ENCODE measurements around the gene SRP14. TPM values are rescaled to one million over a fixed set of nuclear protein-coding genes. Genes with fewer than 3 reads are reported as not detected.

SRP14 gene
- total RNA-seq, 3 donors from 2014 or later, result 131 to 154 (median 142) TPM

DNA sequence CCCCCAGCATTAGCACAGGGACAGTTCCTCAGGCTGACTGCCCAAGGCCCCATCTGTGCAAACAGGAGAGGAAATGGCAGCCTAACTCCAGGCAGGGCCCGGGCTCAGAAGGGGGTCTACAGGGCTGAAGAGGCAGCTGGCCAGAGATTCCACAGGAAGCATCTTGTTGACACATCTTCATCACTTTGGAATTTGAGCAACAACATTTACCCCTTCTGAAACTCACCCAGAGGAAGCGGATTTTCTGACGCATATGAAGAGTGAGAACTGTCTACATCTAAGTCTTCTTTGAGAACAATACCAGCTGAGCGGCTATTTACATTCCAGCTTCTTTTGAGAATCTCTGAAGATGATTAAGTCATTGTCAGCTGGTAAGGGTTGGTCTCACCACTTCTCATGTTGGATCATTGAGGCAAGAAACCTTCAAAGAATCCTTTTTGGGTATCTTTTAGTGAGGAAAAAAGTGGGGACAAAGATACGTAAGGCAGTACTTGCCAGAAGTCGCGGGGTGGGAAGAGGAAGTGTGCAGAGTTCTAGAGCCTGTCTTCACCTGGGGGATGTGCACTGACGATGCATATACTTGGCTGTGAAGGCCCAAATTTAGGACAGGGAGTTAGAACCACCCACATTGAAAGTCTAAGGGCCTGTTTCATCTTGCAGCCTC, 25.4 kb upstream of the SRP14 start:
- TF ChIP-seq, protein P1, sequence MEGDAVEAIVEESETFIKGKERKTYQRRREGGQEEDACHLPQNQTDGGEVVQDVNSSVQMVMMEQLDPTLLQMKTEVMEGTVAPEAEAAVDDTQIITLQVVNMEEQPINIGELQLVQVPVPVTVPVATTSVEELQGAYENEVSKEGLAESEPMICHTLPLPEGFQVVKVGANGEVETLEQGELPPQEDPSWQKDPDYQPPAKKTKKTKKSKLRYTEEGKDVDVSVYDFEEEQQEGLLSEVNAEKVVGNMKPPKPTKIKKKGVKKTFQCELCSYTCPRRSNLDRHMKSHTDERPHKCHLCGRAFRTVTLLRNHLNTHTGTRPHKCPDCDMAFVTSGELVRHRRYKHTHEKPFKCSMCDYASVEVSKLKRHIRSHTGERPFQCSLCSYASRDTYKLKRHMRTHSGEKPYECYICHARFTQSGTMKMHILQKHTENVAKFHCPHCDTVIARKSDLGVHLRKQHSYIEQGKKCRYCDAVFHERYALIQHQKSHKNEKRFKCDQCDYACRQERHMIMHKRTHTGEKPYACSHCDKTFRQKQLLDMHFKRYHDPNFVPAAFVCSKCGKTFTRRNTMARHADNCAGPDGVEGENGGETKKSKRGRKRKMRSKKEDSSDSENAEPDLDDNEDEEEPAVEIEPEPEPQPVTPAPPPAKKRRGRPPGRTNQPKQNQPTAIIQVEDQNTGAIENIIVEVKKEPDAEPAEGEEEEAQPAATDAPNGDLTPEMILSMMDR (IDR thresholded peaks at IDR 0.05), result no peak
- Histone ChIP-seq H3K36me3 (ENCODE audit: low read depth) (no peaks in the 10 kb centered on the region), H3K4me3 (no peak overlapping the region), H3K4me1 (ENCODE audit: low read depth) (peaks cover 14% of the 10 kb centered on the region), H3K9me3 (no peaks in the 10 kb centered on the region)
- intact Hi-C loops (cut with DNase I, micrococcal nuclease), result no loop called here
- ATAC-seq (no peak), DNase-seq (no peak)

DNA sequence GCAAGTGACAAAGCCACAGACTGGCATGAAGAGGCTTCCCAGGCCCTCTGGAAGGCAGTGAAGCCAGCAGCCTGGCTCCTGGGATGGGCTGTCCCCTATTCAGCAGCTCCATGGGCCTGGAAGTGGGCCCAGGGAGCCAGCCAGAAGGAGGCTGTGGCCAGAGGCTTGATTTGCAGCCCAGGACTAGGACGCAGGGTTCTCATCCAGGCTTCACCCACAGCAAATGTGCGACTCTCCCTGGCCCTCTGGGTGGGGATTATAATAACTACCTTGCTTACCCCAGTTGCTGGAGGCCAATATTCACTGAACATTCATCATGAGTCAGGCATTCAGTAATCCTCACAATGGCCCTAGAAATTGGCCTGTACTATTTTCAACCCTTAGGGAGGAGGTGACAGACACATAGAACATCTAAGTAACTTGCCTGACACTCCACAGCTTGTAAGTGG, 24.6 kb upstream of the SRP14 start:
- no peaks in the 10 kb centered on the region for H3K9me3 ChIP-seq
- intact Hi-C loops (cut with DNase I, micrococcal nuclease), result no loop called here
- H3K4me1 ChIP-seq (ENCODE audit: low read depth), result peaks cover 7% of the 10 kb centered on the region
- TF ChIP-seq, protein P1 (IDR thresholded peaks at IDR 0.05), result no peak
- no peak for DNase-seq
- peak; percentile 32 for ATAC-seq
- H3K36me3 ChIP-seq (ENCODE audit: low read depth), result no peaks in the 10 kb centered on the region
- H3K4me3 ChIP-seq, result no peak overlapping the region

DNA sequence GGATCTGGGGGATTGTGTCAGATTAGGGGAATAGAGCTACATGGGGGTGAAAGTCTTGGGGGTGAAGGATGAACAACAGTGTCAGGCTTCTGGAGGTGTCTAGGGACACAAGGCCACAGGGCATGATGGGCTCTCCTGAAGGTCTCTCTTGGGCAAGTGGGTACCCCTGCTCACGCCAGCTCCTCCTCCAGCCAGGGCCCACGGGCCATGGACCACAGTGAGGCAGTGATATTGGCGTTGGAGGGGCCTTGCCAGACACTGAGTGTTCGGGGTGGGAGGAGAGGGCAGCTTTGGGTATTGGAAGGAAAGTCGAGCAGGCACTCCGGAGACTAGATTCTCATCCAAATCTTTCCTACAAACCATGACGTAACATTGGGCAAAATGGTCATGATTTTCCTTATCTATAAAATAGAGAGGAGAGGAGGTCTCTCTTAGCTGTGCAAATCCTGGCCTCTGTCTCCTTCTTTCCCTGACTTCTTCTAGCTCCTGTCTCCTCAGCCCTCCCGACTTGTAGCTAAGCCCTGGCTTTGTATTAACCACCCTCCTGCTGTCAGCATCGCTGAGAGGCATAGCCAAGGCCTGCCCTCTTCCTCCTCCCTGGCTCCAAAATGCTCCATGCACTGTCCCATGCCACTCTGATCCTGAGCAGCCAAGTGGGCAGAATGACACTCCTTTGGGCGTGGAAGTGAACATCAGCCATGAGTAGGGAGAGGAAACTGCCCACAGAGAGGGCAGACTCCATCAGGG, 24.0 kb upstream of the SRP14 start:
- peaks cover 4% of the 10 kb centered on the region for H3K4me1 ChIP-seq (ENCODE audit: low read depth)
- no peaks in the 10 kb centered on the region for H3K9me3 ChIP-seq
- DNase-seq (no peak), ATAC-seq (no peak)
- TF ChIP-seq, protein P1 (IDR thresholded peaks at IDR 0.05), result no peak
- no peak overlapping the region for H3K4me3 ChIP-seq
- intact Hi-C loops (cut with DNase I, micrococcal nuclease), result no loop called here
- no peaks in the 10 kb centered on the region for H3K36me3 ChIP-seq (ENCODE audit: low read depth)

DNA sequence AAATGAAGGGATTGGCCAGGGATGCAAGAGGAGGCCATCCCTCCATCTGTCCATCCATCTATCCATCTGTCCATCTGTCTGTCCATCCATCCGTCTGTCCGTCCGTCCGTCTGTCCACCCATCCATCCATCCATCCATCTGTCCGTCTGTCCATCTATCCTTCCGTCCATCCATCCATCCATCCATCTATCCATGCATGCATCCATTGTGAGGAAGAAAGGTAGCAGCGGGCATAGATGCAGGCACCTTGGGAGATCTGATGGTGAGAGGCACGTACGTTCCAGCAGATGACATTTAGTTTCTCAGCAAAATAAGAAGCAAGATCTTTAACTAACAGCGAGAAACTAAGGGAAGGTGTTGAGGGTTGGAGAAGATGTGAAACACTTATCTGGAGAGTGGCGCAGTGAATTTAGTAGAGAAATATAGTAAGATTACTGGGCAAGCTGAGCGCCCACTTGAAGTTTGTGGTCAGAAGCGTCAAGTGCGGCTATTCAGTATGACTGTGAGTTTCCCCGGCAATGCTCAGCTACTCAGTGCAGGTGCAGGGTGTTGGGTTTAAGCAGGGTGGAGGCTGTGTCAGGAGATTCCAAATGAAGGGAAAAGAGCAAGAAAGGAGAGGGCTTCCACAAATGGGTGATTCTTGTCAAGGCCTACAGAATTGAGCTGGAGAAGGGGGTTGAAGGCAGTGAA, 22.4 kb upstream of the SRP14 start:
- Histone ChIP-seq H3K9me3 (no peaks in the 10 kb centered on the region), H3K4me3 (no peak overlapping the region), H3K36me3 (ENCODE audit: low read depth) (no peaks in the 10 kb centered on the region), H3K4me1 (ENCODE audit: low read depth) (peaks cover 4% of the 10 kb centered on the region)
- intact Hi-C loops (cut with DNase I, micrococcal nuclease), result no loop called here
- peak; percentile 27 for ATAC-seq
- TF ChIP-seq, protein P1 (IDR thresholded peaks at IDR 0.05), result no peak
- peak in 1 of 3 donors; percentile 3 for DNase-seq

DNA sequence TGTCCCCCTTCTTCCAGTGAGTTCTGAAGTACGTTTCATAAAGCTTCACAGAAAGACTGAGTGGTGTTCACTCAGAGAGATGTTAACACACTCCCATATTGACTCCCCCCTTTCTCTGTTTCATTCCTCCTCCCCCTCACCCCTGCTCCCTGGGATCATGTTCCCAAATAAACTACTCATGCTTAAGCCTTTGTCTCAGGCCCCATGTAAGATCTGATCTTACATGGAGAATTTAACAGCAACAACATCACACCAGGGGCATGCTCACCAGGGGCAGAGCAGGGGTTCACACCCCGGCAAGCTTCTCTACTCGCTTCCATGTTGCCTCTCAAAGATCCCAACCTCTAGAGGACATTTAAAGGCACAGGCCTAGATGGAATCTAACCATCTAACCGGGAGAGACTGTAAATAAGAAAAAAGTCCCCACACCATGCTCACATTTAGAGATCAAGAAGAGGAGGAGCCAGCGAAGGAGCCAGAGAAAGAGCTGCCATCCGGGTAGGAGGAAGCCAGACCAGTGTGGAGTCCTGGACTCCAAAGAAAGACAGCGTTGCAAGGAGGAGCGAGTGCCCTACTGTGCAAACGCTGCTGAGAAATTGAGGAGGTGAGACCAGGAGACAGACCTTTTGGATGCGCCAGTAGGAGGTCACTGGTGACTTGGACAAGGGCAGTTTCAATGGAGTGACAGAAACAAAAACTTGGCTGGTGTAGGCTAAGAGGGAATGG, 21.4 kb upstream of the SRP14 start:
- Histone ChIP-seq H3K4me3 (no peak overlapping the region), H3K9me3 (no peaks in the 10 kb centered on the region), H3K36me3 (ENCODE audit: low read depth) (no peaks in the 10 kb centered on the region), H3K4me1 (ENCODE audit: low read depth) (peaks cover 8% of the 10 kb centered on the region)
- intact Hi-C loops (cut with DNase I, micrococcal nuclease), result no loop called here
- DNase-seq (no peak), ATAC-seq (no peak)
- TF ChIP-seq, protein P1 (IDR thresholded peaks at IDR 0.05), result no peak
